HL-60 (cell line): Measurements from ENCODE around the gene MMP15.
"Not testable (repeated sequence)": the region's sequence is repeated elsewhere in the genome, so short reads cannot be mapped to it uniquely, and the experiment has no call there.

ENCODE experiments used
- CTCF ChIP-seq: IDR thresholded peaks from one replicate; pipeline ENCODE4 v1.5.1; 2011; ENCODE audit warnings: low read length, control low read depth, inconsistent platforms; ENCODE audit not compliant: insufficient read depth
- GABPA ChIP-seq: IDR thresholded peaks from 2 replicates; pipeline ENCODE4 v1.6.1; 2012; ENCODE audit warnings: low read depth
- TF ChIP-seq, protein P1 (sequence below): IDR thresholded peaks from 2 replicates; pipeline ENCODE4 v1.6.1; 2012; ENCODE audit warnings: low read depth; ENCODE audit not compliant: insufficient replicate concordance

DNA sequence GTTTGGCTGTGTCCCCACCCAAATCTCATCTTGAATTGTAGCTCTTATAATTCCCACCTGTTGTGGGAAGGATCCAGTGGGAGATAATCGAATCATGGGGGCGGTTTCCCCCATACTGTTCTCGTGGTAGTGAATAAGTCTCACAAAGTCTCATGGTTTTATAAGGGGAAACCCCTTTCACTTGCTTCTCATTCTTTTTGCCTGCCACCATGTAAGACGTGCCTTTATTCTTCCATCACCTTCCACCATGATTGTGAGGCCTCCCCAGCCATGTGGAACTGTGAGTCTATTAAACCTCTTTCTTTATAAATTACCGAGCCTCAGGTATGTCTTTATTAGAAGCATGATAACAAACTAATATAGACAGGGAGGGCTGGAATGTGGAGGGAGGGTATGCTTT is 46.6 kb downstream of the MMP15 start:
- not testable (repeated sequence) for TF ChIP-seq CTCF, GABPA
- TF ChIP-seq, protein P1, sequence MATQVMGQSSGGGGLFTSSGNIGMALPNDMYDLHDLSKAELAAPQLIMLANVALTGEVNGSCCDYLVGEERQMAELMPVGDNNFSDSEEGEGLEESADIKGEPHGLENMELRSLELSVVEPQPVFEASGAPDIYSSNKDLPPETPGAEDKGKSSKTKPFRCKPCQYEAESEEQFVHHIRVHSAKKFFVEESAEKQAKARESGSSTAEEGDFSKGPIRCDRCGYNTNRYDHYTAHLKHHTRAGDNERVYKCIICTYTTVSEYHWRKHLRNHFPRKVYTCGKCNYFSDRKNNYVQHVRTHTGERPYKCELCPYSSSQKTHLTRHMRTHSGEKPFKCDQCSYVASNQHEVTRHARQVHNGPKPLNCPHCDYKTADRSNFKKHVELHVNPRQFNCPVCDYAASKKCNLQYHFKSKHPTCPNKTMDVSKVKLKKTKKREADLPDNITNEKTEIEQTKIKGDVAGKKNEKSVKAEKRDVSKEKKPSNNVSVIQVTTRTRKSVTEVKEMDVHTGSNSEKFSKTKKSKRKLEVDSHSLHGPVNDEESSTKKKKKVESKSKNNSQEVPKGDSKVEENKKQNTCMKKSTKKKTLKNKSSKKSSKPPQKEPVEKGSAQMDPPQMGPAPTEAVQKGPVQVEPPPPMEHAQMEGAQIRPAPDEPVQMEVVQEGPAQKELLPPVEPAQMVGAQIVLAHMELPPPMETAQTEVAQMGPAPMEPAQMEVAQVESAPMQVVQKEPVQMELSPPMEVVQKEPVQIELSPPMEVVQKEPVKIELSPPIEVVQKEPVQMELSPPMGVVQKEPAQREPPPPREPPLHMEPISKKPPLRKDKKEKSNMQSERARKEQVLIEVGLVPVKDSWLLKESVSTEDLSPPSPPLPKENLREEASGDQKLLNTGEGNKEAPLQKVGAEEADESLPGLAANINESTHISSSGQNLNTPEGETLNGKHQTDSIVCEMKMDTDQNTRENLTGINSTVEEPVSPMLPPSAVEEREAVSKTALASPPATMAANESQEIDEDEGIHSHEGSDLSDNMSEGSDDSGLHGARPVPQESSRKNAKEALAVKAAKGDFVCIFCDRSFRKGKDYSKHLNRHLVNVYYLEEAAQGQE: not testable (repeated sequence)
